ENCODE data around the gene UTP14A. TPM values are rescaled to one million over a fixed set of nuclear protein-coding genes. Genes with fewer than 3 reads are reported as not detected.

The UTP14A gene
- total and polyA plus RNA-seq, 2 donors (not counting 3 experiments of a cell fraction or from before 2014, with no cell fraction given) = 6.5 to 27.7 TPM

DNA sequence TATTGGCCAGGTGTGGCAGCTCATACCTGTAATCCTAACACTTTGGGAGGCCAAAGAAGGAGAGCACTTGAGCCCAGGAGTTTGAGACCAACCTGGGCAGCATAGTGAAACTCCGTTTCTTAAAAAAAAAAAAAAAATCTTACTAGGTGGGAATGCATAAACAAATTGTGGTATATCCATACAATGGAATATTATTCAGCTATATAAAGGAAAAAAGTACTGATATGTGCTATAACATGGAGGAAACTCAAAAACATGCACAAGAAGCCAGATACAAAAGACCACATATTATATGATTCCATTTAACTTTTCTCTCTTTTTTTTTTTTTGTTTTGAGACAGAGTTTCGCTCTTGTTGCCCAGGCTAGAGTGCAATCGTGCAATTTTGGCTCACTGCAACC, 63.0 kb downstream of the UTP14A start:
- DNase-seq (ENCODE audit: low read depth, low spot score) (no peak), FAIRE-seq (no peak)
- intact Hi-C loops (cut with micrococcal nuclease) (no loop called here), dilution Hi-C loops (cut with MboI; ENCODE audit: extremely low pct_ligation_motif_present, low sequenced_read_pairs) (no loop called here)
- Histone ChIP-seq H3K4me1 (ENCODE audit: control insufficient read depth, extremely low read depth, insufficient read depth, low read length) (no peaks in the 10 kb centered on the region), H2AFZ (ENCODE audit: low read depth, low read length) (no peak overlapping the region), H3K4me2 (ENCODE audit: insufficient read depth, low read length) (no peak overlapping the region), H3K9me3 (replicated peaks; ENCODE audit: control insufficient read depth, insufficient read depth, low read length) (no peaks in the 10 kb centered on the region), H3K36me3 (ENCODE audit: control insufficient read depth in 2 of 2, extremely low read depth in 1 of 2, insufficient read depth in 2 of 2, low read length in 2 of 2) (no peaks in the 10 kb centered on the region), H3K27me3 (ENCODE audit: control insufficient read depth in 2 of 2, insufficient read depth in 2 of 2, low read length in 2 of 2) (peaks cover 0 to 3% of the 10 kb centered on the region in 2 experiments), H4K20me1 (replicated peaks; ENCODE audit: control insufficient read depth, extremely low read depth, insufficient read depth, low read length) (no peaks in the 10 kb centered on the region), H3K9me1 (replicated peaks; ENCODE audit: control insufficient read depth, extremely low read depth, insufficient read depth, low read length) (no peaks in the 10 kb centered on the region), H3K79me2 (ENCODE audit: control insufficient read depth, insufficient read depth, low read length) (no peaks in the 10 kb centered on the region), H3K9ac (replicated peaks; ENCODE audit: extremely low read depth, insufficient read depth, low read length) (no peak overlapping the region), H3K4me3 (replicated peaks in 1 of 3; ENCODE audit: insufficient read depth in 1 of 3, low read depth in 1 of 3, low read length in 3 of 3) (no peak overlapping the region), H3K27ac (ENCODE audit: insufficient read depth, low read depth, low read length) (no peak overlapping the region)
- CTCF ChIA-PET = no interaction called here
- no TSS peak for BruUV-seq (replicated peaks)
- POLR2A ChIA-PET = no interaction called here
- TF ChIP-seq POLR2A (IDR thresholded peaks at IDR 0.05; ENCODE audit: low read depth, low read length) (no peak), FOS (IDR thresholded peaks at IDR 0.05; ENCODE audit: borderline replicate concordance, insufficient read depth, low read length) (no peak), EZH2 (IDR thresholded peaks at IDR 0.05; ENCODE audit: borderline replicate concordance, low read depth, low read length, severe bottlenecking) (no peak), JUN (IDR thresholded peaks at IDR 0.05; ENCODE audit: borderline replicate concordance, insufficient read depth, insufficient read length, low read depth) (no peak), POLR2AphosphoS5 (IDR thresholded peaks at IDR 0.05; ENCODE audit: insufficient read depth, low read depth, low read length) (no peak)
- TF ChIP-seq, protein P1, sequence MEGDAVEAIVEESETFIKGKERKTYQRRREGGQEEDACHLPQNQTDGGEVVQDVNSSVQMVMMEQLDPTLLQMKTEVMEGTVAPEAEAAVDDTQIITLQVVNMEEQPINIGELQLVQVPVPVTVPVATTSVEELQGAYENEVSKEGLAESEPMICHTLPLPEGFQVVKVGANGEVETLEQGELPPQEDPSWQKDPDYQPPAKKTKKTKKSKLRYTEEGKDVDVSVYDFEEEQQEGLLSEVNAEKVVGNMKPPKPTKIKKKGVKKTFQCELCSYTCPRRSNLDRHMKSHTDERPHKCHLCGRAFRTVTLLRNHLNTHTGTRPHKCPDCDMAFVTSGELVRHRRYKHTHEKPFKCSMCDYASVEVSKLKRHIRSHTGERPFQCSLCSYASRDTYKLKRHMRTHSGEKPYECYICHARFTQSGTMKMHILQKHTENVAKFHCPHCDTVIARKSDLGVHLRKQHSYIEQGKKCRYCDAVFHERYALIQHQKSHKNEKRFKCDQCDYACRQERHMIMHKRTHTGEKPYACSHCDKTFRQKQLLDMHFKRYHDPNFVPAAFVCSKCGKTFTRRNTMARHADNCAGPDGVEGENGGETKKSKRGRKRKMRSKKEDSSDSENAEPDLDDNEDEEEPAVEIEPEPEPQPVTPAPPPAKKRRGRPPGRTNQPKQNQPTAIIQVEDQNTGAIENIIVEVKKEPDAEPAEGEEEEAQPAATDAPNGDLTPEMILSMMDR (IDR thresholded peaks at IDR 0.05; ENCODE audit: extremely low read depth in 1 of 2, insufficient read depth in 1 of 2, low read depth in 1 of 2, low read length in 2 of 2) = no peak

DNA sequence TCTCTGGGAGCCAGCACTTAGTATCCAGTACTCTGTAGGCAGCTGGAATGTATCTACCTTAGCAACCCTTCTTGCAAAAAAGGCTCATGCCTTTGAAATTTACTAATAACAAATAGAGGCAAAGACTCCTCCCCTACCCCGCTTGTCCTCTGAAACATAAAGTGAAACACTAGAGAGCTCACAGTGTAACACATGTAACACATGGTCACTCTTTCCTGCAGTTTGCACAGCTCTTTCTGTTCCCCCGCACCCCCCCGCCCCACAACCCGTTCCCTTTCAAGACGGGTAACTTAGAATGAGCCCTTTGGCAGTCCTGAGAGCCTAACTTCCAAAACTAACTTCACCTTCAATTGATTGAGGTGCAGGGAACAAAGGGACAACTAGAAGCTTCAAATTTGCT, 70.5 kb downstream of the UTP14A start:
- Histone ChIP-seq H3K4me2 (ENCODE audit: insufficient read depth, low read length) (no peak overlapping the region), H3K27ac (ENCODE audit: insufficient read depth, low read depth, low read length) (no peak overlapping the region), H3K9ac (replicated peaks; ENCODE audit: extremely low read depth, insufficient read depth, low read length) (no peak overlapping the region), H3K9me3 (replicated peaks; ENCODE audit: control insufficient read depth, insufficient read depth, low read length) (no peaks in the 10 kb centered on the region), H3K4me1 (ENCODE audit: control insufficient read depth, extremely low read depth, insufficient read depth, low read length) (peaks cover 6% of the 10 kb centered on the region), H3K9me1 (replicated peaks; ENCODE audit: control insufficient read depth, extremely low read depth, insufficient read depth, low read length) (no peaks in the 10 kb centered on the region), H3K36me3 (ENCODE audit: control insufficient read depth in 2 of 2, extremely low read depth in 1 of 2, insufficient read depth in 2 of 2, low read length in 2 of 2) (no peaks in the 10 kb centered on the region), H3K4me3 (replicated peaks in 1 of 3; ENCODE audit: insufficient read depth in 1 of 3, low read depth in 1 of 3, low read length in 3 of 3) (no peak overlapping the region), H4K20me1 (replicated peaks; ENCODE audit: control insufficient read depth, extremely low read depth, insufficient read depth, low read length) (no peaks in the 10 kb centered on the region), H3K27me3 (ENCODE audit: control insufficient read depth in 2 of 2, insufficient read depth in 2 of 2, low read length in 2 of 2) (peaks cover 0 to 3% of the 10 kb centered on the region in 2 experiments), H2AFZ (ENCODE audit: low read depth, low read length) (no peak overlapping the region), H3K79me2 (ENCODE audit: control insufficient read depth, insufficient read depth, low read length) (no peaks in the 10 kb centered on the region)
- FAIRE-seq (no peak), DNase-seq (ENCODE audit: low read depth, low spot score) (no peak)
- POLR2A ChIA-PET = no interaction called here
- TF ChIP-seq JUN (IDR thresholded peaks at IDR 0.05; ENCODE audit: borderline replicate concordance, insufficient read depth, insufficient read length, low read depth) (no peak), MYC (IDR thresholded peaks at IDR 0.05; ENCODE audit: low read depth, low read length) (no peak), FOS (IDR thresholded peaks at IDR 0.05; ENCODE audit: borderline replicate concordance, insufficient read depth, low read length) (no peak)
- TF ChIP-seq, protein P1 (IDR thresholded peaks at IDR 0.05; ENCODE audit: extremely low read depth in 1 of 2, insufficient read depth in 1 of 2, low read depth in 1 of 2, low read length in 2 of 2) = no peak
- intact Hi-C loops (cut with micrococcal nuclease) = no loop called here
- no TSS peak for BruUV-seq (replicated peaks)
- CTCF ChIA-PET = no interaction called here
- dilution Hi-C loops (cut with MboI; ENCODE audit: extremely low pct_ligation_motif_present, low sequenced_read_pairs) = no loop called here

Data from endothelial cell of umbilical vein (primary cell).